SU-DHL-6 (cell line): ENCODE measurements around the gene EPHA6.

Experiments
- EZH2phosphoT487 ChIP-seq: fragments of 200-600 bp; sonication (generic), shearing (Covaris generic); conservative IDR thresholded peaks from 2 replicates; pipeline ENCODE4 v1.6.1; 2018; ENCODE audit warnings: mild to moderate bottlenecking, antibody characterized with exemption, low read length, moderate library complexity, mixed read lengths
- TF ChIP-seq, protein P1 (sequence below): fragments of 200-600 bp; sonication (generic); IDR thresholded peaks from one replicate; pipeline ENCODE4 v1.5.1; 2017; ENCODE audit warnings: antibody characterized with exemption, mild to moderate bottlenecking, low read length, moderate library complexity; ENCODE audit not compliant: insufficient read depth, poor library complexity, severe bottlenecking

DNA sequence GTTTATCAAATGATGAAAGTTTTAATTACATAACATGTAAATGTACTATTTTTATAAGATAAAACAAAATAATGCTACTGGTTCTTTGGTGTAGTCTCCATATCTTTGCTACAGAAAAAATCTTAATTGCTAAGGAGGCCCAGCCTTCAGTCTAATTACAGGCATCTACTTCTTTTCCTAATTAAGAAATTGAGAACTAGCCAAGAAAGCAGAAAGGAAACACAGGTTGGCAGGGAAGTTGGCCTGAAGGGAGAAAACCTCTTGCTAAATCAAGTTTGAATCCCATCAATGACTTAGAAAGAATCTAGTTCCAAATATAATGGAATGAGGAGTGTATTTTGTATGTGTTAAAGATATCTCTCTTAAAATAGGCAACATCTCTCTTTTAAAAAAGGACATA is 737.8 kb downstream of the EPHA6 start:
- no peak for TF ChIP-seq EZH2phosphoT487
- TF ChIP-seq, protein P1, sequence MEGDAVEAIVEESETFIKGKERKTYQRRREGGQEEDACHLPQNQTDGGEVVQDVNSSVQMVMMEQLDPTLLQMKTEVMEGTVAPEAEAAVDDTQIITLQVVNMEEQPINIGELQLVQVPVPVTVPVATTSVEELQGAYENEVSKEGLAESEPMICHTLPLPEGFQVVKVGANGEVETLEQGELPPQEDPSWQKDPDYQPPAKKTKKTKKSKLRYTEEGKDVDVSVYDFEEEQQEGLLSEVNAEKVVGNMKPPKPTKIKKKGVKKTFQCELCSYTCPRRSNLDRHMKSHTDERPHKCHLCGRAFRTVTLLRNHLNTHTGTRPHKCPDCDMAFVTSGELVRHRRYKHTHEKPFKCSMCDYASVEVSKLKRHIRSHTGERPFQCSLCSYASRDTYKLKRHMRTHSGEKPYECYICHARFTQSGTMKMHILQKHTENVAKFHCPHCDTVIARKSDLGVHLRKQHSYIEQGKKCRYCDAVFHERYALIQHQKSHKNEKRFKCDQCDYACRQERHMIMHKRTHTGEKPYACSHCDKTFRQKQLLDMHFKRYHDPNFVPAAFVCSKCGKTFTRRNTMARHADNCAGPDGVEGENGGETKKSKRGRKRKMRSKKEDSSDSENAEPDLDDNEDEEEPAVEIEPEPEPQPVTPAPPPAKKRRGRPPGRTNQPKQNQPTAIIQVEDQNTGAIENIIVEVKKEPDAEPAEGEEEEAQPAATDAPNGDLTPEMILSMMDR: no peak
